Ramos (cell line): ENCODE data around the gene VAPA.

Experiments
- in situ Hi-C: fragments of 300-500 bp; cut with MboI; formaldehyde crosslinking; loops from one replicate; pipeline ENCODE4 v1.14.3; 2022; ENCODE audit warnings: low sequenced_read_pairs; ENCODE audit not compliant: unreplicated experiment

Gene VAPA

GRCh38 chr18:9931146-9931545 lies 17.3 kb downstream of the VAPA start:
- in situ Hi-C loops, result no loop called here

GRCh38 chr18:9931678-9932077 lies 17.9 kb downstream of the VAPA start:
- in situ Hi-C loops, result no loop called here

DNA sequence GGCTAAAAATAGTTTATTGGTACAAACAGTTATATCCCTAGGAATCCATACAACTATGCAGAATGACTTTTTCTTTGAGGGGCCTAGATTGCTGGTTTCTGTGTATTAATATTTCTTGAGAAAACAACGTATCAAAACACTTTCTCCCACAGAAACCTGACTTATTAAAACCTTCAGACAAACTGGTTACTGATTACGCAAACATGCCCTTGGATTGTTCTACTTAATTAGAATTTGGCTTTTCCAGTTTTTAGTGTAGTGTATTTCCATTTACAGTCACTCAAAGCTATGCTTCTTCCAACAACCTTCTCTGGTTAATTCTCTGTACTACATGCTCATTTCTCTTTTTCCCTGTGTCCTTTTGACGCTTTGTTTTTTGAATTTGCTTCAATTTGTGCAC lies 20.0 kb downstream of the VAPA start:
- in situ Hi-C loops, result no loop called here

DNA sequence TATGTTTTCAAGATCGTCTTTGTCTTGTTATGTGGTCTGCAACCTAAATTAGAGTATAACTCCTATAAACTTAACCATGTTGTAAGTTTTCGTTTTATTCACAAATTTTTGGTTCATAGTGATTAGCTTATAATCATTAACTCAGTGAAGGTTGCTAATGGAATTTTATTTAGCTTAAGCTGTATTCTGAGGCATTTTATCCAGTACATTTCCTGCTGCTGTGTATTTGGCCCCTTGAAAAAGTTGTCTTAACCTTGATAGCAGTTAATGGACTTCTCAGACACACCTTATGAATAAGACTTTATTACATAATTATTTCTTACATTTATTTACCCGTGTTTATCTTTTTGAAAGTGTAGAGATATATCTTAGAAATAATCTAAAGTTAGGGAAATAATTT lies 20.5 kb downstream of the VAPA start:
- in situ Hi-C loops, result no loop called here

- in situ Hi-C loops, result no loop called here
Observed at GRCh38 chr18:9941103-9941502, 27.3 kb downstream of the VAPA start.

DNA sequence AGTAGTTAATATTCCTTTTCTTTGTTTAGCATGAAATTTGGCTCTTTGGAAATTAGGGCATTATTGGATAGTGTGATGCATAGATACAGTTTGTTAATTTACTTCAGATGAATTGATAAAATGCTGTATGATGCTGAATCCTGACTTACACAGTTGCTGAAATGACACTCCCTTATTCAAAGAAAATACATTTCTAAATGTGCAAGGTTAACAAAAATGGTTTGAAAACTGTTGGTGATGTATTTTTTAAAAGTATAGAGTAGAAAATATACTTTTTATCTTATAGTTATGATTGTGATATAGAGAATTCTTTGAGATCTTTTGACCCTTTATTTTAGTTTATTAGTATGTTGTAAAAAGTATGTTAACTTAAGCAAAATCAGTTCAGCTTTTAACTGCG lies 27.8 kb downstream of the VAPA start:
- in situ Hi-C loops, result no loop called here

DNA sequence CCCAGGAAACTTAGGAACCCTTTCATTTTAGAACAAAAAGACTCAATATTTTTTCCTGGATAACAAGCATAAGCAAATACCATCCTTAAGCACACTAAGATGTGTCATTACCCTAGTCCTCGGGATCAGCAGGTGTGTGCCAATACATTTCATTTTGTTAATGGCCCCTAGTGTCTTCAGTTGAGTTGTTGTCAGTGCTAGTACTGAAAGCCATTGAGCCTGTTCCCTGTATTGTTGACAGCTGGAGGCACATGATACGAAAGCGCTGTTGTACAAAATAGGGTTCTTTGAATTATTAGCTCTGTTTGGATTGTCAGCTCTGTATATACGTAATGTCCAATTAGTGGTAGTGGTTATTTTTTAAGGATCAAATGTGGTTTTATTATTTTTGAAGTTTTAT lies 29.5 kb downstream of the VAPA start:
- in situ Hi-C loops, result no loop called here

DNA sequence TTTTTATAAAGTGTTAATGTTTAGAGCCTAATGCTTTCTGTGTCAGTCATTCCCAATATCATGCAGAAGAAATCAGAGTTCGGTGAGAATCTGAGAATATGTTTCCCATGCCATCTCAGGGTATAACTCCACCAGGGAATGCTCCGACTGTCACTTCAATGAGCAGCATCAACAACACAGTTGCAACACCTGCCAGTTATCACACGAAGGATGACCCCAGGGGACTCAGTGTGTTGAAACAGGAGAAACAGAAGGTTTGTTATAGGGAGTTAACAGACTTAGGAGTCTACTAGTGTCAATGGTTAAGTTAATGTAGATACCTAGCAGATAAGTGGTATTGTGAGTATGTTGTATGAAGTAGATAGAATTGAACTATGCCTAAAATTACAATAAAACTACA lies 31.0 kb downstream of the VAPA start:
- in situ Hi-C loops, result no loop called here

- in situ Hi-C loops, result no loop called here
Observed at GRCh38 chr18:9946831-9947230, 33.0 kb downstream of the VAPA start.

- in situ Hi-C loops, result no loop called here
Observed at GRCh38 chr18:9947248-9947647, 33.4 kb downstream of the VAPA start.

- in situ Hi-C loops, result no loop called here
Observed at GRCh38 chr18:9949315-9949714, 35.5 kb downstream of the VAPA start.

- in situ Hi-C loops, result loop anchor here (25.0 kb wide), 1 partner anchor 1612 kb away; no protein-coding TSS in a partner anchor
Observed at GRCh38 chr18:9949861-9950260, 36.0 kb downstream of the VAPA start.

- in situ Hi-C loops, result loop anchor here (25.0 kb wide), 1 partner anchor 1612 kb away; no protein-coding TSS in a partner anchor
Observed at GRCh38 chr18:9950289-9951016, 36.6 kb downstream of the VAPA start.

- in situ Hi-C loops, result loop anchor here (25.0 kb wide), 1 partner anchor 1611 kb away; no protein-coding TSS in a partner anchor
Observed at GRCh38 chr18:9951022-9951859, 37.4 kb downstream of the VAPA start.

DNA sequence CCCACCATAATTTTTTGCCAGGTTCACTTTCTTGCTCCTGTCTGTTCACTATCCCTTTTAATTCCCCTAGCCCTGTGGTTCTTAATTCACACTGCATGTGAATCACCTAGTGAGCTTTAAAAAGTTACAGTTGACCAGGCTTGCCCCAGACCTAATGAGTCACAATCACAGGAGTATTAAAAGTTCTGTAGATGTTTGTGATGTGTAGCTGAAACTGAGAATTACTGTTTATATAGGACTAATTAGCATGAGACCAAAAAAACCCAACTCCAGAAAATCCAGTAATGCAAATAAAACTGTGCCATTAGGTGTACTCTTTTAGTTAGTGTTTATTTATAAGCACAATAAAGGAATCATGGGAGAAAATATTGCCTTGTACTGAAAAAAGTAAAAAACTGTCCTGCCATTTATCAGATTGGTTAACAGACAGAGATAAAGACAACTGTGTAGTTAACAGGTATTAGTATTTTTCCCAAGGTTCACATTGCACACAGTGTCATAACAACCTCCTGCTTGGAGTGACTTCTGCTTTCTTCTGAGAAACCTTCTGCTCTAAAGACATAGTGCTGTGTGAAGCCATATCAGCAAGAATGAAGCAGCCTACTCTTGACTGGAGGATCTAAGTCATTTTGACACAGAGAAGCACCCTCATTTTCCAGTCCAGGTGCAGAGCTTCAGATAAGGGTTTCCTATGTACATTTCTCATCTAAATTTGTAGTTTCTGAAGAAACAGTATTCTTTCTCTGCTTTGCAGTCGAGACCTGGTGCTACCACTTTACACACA lies 39.0 kb downstream of the VAPA start:
- in situ Hi-C loops, result loop anchor here (25.0 kb wide), 1 partner anchor 1609 kb away; no protein-coding TSS in a partner anchor

- in situ Hi-C loops, result loop anchor here (25.0 kb wide), 1 partner anchor 1603 kb away; no protein-coding TSS in a partner anchor
Observed at GRCh38 chr18:9958861-9959399, 45.1 kb downstream of the VAPA start.

DNA sequence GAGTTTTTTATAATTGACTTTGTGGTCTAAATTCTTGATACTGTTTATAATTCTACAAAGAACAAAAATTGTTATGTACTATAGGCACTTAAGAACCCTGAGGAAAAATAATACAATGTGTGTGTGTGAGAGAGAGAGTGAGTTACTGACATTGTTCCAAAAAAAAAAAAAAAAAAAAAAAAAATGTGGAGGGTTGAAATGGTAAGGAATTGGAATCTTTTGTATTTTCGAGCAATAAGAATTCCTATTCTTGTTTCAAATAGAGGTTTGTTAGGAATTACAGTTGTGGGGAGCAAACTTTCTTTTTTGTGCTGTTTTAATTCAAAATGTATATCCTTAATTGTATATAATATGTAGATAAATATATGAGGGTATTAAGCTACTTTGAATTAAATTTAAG lies 45.7 kb downstream of the VAPA start:
- in situ Hi-C loops, result loop anchor here (25.0 kb wide), 1 partner anchor 1603 kb away; no protein-coding TSS in a partner anchor

- in situ Hi-C loops, result loop anchor here (25.0 kb wide), 1 partner anchor 1602 kb away; no protein-coding TSS in a partner anchor
Observed at GRCh38 chr18:9960258-9960904, 46.6 kb downstream of the VAPA start.

DNA sequence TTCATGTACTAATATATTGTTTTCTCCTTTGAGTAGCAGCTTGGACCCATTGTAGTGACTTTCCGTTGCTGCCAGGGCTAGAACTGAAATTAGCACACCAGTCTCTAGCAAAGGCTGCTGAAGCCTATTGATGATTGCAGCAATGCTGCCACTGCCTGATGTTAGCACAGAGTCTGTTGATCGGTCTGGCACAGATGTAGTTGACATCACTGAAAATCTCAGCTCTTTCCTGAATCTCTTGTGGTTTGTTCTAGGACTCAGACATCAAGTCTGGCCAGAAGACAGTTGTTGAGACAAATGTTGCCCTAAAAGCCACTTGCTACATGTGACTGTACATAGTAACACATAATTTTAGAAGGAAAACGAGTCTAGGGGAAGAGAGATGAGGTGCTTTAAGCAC lies 47.2 kb downstream of the VAPA start:
- in situ Hi-C loops, result loop anchor here (25.0 kb wide), 1 partner anchor 1601 kb away; no protein-coding TSS in a partner anchor
